ENCODE measurements around the gene LSS.
"Not testable (repeated sequence)": the region's sequence is repeated elsewhere in the genome, so short reads cannot be mapped to it uniquely, and the experiment has no call there.

The LSS gene

DNA sequence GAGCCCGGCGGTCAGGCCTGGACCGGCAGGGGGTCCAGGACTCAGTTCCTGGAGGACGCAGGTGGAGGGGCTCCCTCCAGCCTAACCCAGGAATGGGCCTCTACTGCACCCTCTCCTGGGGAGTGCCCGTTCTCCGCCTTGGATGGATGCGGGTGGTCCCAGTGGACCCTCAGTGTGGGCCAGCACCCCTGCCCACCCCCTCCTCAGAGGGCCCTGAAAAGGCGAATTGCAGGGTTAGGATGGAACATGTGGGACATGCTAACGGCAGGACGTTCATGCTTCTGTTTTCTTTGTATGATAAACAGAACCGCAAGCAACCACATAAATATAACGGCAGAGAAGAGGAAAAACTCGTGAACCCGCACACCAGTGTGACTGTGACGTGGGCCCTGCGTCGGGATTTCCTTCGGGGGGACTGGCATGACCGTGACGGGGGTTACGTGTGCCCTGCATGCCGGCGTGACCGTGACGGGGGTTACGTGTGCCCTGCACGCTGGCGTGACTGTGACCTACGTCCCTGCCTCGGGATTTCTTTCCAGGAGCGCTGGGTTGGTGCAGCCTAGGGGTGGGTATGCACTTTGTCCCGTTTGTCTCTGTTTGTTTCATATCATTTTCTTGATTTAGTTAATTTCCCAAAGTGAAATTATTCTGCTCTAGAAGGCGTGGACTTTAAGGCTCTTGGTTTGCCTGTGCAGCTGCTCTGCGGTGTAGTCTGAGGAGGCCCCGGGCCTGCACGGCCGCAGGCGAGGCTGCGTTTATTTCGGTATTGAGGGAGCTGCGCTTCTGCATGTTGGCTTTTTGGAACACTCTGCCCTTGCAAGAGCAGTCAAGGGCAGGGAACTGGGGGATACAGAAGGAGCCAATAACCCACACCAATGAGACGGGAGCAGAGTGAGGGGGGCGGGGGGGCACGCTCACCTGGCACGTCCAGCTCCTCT lies 76.3 kb downstream of the LSS start:
- DNase-seq, result no peak

DNA sequence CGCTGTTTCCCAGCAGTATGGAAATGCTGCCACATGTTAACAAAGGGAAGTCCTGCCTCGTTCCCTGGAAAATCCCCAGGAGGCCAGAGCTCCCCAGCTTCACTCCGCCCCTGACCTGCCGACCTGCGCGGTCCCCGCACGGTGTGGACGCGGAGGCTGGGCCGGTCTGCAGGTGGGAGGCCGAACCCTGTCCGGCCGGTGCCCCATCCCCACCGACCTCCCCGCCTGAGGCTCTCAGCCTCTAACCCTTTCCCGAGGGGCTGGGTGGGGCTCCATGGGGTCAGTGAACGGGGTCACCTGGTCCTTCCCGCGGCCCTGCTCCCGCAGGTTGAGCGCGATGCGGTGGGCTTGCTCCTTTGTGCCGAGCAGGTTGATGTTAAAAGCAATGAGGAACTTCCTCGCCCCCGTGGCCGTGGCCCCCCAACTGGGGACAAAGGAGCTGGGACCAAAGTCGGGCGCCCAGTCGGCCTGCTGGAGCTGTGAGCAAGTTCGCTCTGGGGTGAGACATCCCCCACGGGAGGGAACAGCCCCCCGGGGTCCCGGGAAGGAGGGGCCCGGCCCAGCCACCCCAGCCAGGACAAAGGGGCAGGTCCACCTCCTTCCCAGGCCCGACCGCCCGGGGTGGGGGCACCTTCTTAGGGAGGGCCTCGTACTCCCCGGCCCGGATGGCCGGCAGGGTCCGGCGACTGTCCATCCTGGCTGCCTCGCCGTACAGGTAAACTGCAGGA lies 77.1 kb downstream of the LSS start:
- no peak for DNase-seq

DNA sequence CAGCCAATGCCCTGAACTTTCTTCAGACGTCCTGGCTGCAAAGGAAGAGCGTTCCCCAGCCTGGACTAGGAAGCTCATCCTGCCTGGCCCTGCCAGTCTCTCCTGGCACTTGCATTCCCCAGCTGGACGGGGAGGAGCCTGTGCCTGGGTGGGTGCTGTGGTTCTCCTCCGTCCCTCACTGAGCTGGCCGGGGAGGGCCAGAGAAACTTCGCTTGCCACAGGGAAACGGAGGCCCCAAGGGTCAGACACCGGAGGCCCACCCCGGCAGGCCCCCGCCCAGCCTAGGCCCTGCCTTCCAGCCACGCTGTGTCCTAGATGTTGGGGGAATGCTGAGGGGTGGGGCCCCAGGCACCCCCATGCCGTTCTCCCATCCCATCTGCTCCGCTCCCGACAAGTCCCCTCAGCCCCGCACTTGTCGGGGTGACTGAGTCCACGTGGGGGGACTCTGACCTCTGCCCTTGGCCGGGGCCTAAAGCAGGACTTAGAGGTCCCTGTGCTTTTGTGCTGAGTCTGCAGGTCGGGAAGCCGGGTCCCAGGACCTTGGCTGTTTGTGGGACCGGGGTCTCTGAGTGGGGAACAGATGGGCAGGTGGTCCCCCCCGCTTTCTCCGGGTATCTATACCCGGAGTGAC lies 78.0 kb downstream of the LSS start:
- DNase-seq, result no peak

DNA sequence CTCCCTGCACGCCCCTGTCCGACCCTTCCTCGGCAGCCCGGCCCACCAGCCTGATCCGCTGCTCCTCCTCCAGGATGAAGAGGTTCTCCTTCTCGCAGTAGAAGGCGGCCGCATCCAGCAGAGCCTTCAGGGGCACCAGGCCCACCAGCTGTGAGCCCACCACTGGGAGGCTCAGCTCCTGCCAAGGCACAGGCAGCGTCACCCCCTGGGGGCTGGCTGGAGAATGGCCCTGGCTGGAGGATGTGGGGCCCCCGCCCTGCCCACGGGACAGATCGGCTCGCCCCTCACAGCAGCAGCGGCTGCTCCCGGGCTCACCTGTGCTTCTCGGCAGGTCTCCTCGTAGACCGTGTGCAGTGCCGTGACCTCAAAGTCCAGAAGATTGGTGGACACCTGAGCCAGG lies 78.5 kb downstream of the LSS start:
- no peak for DNase-seq

DNA sequence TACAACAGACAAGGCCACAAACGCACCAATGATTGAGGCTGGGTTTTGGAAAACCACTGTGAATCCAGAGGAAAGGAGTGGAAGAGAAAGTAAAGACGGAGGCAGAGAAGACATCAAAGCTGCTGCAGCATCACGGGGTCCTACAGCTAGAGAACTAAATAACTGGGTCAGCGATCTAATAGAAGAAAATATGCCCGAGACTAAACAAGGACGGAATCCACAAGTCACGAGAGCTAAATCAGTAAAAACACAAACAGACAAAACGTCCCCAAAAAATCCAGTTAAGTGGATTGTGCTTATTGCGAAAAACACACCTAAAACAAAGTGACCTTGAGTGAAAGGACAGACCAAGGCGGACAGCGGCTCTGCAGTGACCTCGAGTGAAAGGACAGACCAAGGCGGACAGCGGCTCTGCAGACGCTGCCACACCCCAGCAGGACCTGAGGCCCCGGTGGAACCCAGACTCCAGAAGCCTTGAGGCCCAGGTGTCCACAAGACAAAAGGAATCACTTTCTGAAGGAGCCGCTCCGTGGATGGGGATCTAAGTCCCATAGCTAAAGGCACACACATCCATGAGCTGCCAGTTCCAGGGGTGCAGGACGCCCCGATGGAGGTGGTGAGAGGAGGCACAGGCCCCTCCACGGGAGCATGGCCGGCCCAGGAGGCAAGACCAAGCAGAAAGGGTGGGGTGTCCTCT lies 79.2 kb downstream of the LSS start:
- no peak for DNase-seq

DNA sequence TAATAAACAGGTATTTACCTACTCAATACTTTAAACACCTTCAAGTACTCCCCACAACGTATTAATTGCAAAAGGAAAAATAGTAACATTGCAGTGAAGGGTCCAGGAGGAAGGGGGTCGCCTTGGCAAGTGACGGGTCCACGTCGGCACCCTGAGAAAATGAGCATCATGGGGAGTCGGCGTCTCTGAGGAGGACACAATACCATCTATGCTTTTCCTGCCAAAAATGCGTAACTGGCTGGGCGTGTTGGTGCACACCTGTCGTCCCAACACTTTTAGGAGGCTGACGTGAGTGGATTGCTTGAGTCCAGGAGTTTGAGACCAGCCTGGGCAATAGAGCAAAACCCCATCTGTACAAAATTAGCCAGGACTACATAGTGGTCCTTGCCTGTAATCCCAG lies 80.5 kb downstream of the LSS start:
- DNase-seq, result no peak

DNA sequence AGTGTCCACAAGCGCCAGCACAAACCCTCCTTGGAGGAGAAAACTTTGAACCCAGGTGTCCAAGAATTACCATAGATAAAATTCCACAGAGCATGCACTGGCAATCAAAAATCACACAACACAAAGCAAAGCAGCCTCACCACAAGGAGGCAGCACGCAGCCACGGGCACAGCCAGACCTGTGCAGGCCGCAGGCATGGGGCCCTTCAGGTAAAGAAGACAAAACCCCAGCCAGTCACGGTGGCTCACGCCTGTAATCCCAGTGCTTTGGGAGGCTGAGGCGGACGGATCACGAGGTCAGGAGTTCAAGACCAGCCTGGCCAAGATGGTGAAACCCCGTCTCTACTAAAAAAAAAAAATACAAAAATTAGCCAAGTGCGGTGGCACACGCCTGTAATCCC lies 81.1 kb downstream of the LSS start:
- DNase-seq, result peak; percentile 73

DNA sequence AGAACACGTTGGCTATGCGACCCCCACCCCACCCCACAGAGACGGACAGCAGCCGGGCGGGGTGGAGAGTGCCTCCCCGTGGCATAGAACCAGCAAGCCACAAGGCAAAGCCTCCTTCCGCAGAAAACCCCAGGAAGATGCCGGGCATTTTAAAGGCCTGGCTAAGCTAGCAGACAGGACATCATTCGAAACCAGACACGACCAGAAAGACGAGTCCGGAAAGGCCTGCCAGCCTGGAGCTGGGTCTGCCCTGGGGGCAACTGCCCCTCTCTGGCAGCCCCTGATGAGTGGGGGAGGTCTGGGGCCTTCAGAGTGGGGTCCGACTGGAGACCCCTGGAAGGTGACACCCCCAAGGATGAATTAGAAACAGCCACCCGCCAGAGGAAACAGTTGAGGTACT lies 81.7 kb downstream of the LSS start:
- no peak for DNase-seq

DNA sequence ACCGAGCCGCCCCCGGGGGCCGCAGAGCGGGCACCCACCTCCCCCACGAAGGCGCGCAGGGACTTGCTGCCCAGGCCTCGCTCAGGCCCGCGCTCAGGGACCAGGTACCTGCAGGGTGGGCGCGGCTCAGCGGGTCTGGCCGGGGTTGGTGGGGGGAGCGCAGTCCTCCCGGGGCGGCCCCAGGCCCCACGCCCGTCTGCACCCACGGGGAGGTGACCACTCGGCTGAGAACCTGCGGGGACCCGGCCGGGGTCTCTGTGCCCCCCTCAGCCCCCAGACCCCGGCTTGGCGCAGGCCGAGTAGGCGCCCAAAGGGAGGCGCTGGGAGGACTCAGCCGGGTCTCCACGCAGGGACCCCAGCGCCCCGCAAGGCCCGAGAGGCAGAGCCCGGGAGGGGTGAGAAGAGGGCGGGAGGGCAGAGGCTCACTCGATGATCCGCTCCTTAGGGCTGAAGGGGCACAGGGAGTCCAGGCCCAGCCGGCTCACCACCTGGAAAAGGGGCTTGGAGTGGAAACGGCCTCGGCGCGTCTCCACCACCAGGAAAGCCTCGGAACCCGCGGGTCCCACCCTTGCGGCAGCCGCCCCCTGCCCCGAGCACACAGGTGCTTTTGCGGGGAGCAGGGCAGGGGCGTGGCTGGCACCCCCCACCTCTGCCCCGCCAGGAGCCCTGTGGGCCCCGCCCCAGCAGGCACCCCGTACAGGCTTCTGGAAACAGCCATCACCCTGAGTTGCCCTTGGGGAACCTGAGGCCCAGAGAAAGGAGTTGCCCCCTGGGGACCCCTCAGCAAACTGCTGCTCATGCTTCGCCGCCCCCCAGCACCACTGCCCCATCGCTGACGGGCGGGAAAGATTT lies 82.5 kb downstream of the LSS start:
- no peak for DNase-seq

DNA sequence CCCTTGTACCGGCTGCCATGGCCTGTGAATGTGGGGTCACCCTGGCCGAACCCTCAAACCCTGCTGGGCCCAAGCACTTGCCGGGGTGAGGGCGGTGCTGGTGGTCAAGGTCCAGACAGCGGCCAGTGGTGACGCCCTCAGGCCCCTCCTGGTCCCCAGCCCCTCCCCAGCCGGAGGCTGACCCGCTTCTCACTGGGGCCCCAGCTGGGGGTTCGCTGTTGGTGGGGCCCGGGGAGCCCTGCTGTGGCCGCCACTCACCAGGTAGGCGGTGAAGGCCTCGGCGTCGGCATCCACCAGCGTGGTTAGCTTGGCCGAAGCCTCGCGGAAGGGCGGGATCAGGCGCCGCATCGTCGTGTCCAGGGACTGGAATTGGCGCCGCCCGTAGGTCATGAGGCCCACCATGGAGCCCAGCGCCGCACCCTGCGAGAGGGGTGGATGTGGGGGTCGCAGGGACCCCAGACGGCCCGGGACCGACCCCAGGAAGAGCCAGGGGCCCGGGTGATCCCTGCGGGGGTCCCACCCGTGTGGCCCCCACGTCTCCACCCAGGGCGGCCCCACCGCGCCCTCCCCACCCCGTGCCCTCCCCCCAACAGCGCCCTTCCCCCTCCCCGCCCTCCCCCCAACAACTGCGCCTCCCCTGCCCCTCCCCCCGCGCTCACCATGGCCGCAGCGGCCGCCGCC lies 83.3 kb downstream of the LSS start:
- DNase-seq, result no peak

DNA sequence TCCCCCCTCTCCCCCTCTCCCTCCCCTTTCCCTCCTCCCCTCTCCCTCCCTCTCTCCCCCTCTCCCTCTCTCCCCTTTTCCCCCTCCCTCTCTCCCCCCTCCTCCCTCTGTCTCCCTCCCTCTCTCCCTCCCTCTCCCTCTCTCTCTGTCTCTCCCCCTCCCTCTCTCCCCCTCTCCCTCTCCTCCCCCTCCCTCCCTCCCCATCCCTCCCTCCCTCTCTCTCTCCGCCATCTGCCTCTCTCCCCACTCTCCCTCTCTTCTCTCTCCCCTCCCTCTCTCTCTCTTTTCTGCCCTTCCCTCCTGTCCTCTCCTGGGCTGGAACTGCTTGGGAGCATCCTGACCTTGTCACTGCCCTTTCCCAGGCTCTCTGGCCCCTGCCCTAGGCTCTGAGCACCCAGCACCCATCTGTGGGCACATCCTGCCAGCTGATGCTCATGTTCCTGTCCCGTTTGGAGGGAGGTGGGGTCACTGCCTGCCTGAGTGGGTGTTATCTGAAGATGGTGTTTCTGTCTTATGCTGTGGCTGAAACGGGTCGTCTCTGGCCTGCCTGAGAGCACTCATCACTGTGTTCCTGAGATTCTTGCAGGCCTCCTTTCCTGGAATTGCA lies 84.0 kb downstream of the LSS start:
- no peak for DNase-seq

DNA sequence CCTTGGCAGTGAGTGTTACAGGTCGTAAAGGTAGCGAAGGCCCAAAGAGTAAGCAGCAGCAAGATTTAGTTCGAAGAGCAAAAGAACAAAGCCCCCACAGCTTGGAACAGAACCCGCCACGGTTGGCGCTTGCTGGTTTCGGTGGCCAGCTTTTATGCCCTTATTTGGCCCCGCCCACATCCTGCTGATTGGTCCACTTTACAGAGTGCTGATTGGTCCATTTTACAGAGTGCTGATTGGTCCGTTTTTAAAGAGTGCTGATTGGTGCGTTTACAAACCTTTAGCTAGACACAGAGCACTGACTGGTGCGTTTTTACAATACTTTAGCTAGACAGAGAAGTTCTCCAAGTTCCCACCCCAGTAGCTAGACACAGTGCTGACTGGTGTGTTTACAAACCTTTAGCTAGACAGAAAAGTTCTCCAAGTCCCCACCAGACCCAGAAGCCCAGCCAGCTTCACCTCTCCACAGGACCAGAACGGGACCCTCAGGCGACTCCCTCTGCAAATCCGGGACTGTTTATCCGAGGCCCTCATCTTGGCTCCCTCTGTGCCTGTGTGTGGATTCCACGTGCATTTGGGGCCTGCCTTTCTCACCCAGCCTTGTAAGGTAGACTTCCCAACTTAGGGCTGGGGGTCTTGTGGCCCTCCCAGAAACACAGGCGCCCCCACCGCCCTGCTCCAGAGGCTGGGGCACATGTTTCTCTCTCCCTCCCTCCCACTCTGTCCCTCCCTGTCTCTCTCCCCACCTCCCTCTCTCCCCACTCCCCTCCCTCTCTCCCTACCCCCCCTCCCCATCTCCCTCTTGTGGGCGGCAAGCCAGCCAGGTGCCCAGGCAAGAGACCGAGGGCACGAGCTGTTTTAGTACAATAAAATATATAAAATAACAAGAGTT lies 85.7 kb downstream of the LSS start:
- DNase-seq, result no peak

DNA sequence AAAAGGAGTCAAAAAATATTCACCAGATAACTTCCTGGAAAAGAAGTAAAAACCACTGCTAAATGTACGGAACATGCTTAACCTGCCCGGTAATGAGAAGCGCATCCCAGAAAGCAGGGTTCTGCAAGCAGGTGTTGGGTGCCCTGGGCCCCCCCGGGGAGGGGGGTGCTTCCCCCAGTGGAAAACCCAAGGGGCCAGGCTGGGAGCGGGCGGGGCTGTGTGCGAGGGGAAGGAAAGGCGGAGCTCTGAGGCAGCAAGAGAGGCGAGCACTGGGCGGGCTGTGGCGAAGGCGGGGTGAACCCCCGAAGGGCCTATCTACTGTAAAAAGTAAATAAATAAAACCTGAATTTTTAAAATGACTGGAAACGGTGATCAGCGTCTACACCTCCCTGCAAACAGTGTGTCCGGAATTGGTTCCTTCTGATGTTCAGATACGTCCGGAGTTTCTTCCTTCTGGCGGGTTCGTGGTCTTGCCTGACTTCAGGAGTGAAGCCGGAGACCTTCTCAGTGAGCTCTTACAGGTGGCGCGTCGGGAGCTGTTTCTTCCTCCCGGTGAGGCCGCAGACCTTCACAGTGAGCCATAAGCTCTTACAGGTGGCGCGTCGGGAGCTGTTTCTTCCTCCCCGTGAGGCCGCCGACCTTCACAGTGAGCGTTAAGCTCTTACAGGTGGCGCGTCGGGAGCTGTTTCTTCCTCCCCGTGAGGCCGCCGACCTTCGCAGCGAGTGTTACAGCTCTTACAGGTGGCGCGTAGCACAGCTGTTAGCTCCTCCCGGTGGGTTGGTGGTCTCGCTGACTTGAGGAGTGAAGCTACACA lies 86.6 kb downstream of the LSS start:
- DNase-seq, result no peak

DNA sequence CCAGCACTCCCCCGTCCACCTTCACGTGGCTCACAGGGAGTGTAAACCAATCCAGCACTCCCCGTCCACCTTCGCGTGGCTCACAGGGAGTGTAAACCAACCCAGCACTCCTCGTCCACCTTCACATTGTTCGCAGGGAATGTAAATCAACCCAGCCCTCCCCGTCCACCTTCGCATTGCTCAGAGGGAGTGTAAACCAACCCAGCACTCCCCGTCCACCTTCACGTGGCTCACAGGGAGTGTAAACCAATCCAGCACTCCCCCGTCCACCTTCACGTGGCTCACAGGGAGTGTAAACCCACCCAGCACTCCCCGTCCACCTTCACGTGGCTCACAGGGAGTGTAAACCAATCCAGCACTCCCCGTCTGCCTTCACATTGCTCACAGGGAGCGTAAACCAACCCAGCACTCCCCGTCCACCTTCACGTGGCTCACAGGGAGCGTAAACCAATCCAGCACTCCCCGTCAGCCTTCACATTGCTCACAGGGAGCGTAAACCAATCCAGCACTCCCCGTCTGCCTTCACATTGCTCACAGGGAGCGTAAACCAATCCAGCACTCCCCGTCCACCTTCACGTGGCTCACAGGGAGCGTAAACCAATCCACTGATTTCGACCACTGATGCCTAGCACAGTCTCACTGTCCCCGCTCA lies 88.1 kb downstream of the LSS start:
- not testable (repeated sequence) for DNase-seq

DNA sequence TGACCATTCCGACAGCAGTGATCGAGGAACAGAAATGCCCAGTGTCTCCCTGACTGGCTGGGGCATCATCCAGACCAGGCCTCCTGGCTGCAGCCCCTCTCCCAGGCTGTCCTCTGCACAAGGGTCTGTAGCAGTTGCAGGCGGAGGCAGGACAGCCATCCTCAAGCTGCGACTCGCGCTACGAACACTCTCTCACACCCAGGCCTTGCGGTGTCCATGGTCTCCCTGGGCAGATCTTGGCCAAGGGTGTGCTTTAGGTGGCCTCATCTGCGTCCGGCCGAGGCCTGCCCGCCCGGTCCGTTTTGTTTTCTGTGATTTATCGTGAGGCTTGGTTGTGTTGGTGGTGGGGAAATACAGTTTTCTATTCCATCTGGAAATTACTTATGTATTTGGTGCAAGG lies 88.9 kb downstream of the LSS start:
- DNase-seq, result no peak

DNA sequence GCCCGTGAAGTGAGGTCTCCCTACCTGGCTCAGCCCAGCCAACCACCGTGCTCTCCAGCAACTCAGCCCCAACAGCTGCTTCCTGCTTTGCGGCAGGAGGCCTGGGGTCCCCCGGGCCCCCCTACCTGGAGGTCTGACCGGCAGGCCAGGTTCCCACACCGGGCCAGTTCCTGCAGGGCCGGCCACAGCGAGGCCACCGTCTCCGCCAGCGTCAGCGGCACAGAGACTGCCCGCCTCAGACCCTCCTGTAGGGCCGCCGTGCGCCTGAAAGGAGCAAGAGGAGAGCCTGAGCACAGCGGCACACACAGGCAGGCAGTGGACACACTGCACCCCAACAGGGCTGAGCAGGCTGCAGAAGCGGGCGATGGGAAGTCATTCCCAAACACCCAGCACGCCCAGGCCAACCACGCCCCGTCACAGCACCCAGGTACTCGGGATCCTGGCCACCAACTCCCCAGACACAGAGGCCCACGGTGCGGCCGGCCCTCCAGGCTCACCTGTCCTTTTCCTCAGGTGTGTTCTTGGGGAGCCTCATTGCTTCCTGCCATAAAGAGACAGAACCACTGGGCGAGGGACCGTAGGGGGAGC lies 90.1 kb downstream of the LSS start:
- DNase-seq, result no peak
